IPS-18a (cell line): ENCODE results near the gene OR1F1.
"Not testable (repeated sequence)": the region's sequence is repeated elsewhere in the genome, so short reads cannot be mapped to it uniquely, and the experiment has no call there.

Source experiments
- H3K27ac ChIP-seq: one replicate; pipeline ENCODE4 v1.5.1; 2013; ENCODE audit warnings: low read length
- H3K27me3 ChIP-seq: one replicate; pipeline ENCODE4 v1.6.1; 2013; ENCODE audit warnings: mild to moderate bottlenecking, low read length; ENCODE audit not compliant: control insufficient read depth, insufficient read depth
- H3K36me3 ChIP-seq: one replicate; pipeline ENCODE4 v1.6.1; 2013; ENCODE audit warnings: low read depth, low read length; ENCODE audit not compliant: control insufficient read depth
- H3K4me1 ChIP-seq: one replicate; pipeline ENCODE4 v1.6.1; 2013; ENCODE audit warnings: low read depth, low read length; ENCODE audit not compliant: control insufficient read depth
- H3K4me3 ChIP-seq: one replicate; pipeline ENCODE4 v1.5.1; 2013; ENCODE audit warnings: low read length
- H3K9ac ChIP-seq: one replicate; pipeline ENCODE4 v1.6.1; 2013; ENCODE audit warnings: mild to moderate bottlenecking, low read length, moderate library complexity
- H3K9me3 ChIP-seq: one replicate; pipeline ENCODE4 v1.6.1; 2013; ENCODE audit warnings: low read depth, low read length; ENCODE audit not compliant: control insufficient read depth

The OR1F1 gene

DNA sequence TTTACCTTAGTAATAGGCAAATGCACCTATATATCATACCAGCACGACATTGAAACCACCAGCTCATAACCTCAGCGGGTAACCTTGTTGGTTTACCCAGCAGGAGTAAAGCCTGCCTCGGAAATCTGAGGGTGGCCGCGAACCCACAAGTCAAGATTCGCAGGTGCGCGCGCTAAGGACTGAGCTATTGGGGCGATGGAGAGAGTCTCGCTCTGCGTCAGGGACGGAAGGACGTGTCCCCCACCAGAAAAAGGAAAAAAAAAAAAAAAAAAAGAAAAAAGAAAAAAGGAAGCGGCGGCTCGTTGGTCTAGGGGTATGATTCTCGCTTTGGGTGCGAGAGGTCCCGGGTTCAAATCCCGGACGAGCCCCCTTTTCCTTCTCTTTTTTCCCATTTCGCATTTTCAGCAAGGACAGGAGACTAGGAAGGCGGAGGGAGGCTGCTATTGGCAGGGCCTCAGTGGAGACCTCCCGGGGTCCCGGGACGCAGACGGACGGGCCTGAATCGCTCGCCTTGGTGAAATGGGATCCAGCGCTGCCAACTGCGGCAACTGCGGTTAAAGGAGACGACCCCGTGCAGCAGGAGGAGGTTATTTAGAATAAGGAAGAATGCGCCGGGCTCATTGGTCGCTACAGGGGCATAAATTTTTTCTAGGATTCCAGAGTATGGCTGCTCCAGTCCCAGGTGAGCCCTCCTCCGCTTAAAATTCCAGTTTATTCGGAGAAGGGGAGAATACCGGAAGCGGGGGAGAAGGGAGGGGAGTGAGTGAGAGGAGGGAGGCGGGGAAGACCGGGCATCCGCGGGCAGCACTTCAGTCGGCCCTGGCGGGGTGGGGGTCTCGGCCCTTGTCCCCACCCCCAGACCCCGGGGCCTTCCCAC, at the start of gene OR1F1:
TSS of gene OR1F1 (plus strand) at position 407 of the 877 bp plus-strand sequence.
- Histone ChIP-seq H3K9ac (peak within 1 kb of the TSS; percentile 28), H3K27ac (no peak within 1 kb of the TSS), H3K4me3 (peak within 1 kb of the TSS; percentile 82), H3K36me3 (no peaks in the 10 kb centered on the region), H3K4me1 (peaks cover 16% of the 10 kb centered on the region), H3K9me3 (no peaks in the 10 kb centered on the region), H3K27me3 (peaks cover 61% of the 10 kb centered on the region)

DNA sequence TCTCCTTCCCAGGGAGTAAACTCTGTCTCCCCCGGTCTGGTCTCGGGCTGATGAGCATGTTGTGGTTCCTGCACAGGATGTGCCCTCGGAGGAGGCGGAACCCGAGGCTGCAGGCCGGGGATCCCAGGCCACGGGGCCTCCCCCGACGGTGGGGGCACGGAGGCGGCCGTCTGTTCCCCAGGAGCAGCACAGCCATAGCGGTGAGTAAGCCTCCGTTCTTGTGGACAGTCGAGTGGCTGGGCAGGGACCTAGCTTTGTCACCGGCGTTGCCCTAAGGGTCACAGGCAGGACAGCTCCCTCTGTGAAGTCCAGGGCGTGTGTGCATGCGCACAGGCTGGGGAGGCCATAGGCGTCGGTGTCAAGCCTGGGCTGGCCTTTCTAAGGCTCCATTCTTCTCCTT, 49.7 kb upstream of the OR1F1 start:
- Histone ChIP-seq H3K36me3 (no peaks in the 10 kb centered on the region), H3K4me1 (no peaks in the 10 kb centered on the region), H3K9me3 (no peaks in the 10 kb centered on the region), H3K9ac (no peak overlapping the region), H3K4me3 (no peak overlapping the region), H3K27ac (no peak overlapping the region), H3K27me3 (no peaks in the 10 kb centered on the region)

DNA sequence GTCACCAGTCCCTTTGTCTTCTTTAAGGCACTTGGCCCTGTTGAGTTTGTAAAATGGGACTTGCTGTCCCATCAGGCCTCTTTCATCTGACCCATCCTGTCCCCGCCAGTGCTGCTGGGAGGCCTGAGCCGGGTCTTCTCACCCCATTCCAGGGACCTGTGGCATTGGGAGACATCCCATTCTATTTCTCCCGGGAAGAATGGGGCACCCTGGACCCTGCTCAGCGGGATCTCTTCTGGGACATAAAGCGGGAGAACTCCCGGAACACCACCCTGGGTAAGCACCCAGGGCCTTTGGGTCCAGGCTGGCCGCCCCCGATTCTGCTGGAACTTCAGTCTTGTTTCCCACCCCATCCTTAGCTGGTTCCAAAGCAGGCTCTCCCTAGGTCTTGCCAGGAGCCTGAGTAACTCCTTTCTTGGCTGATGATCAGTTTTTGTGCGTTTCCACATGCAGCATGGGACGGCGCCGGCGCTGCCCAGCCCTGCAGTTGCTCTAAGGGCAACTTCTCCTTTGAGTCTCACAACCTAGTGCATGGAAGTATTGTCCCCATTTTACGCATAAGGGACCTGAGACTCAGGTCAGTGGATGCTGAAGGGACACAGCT, 49.1 kb upstream of the OR1F1 start:
- Histone ChIP-seq H3K27ac (no peak overlapping the region), H3K36me3 (no peaks in the 10 kb centered on the region), H3K4me1 (no peaks in the 10 kb centered on the region), H3K27me3 (no peaks in the 10 kb centered on the region), H3K9me3 (no peaks in the 10 kb centered on the region), H3K9ac (no peak overlapping the region), H3K4me3 (no peak overlapping the region)

DNA sequence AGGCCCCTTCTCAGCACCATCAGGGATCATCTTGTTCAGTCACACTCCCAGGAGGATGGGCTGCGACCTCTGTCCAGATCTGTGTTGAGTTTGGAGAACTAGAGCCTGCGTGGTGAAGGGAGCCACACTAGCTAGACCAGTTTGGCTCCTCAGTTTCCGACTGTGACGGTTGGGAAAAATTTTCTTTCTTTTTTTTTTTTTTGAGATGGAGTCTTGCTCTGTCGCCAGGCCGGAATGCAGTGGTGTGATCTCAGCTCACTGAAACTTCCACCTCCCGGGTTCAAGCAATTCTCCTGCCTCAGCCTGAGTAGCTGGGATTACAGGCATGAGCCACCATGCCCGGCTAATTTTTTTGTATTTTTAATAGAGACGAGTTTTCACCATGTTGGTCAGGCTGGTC, 48.4 kb upstream of the OR1F1 start:
- H3K4me1 ChIP-seq, H3K27me3 ChIP-seq, H3K9ac ChIP-seq, H3K27ac ChIP-seq, H3K36me3 ChIP-seq, H3K4me3 ChIP-seq, H3K9me3 ChIP-seq: not testable (repeated sequence)

DNA sequence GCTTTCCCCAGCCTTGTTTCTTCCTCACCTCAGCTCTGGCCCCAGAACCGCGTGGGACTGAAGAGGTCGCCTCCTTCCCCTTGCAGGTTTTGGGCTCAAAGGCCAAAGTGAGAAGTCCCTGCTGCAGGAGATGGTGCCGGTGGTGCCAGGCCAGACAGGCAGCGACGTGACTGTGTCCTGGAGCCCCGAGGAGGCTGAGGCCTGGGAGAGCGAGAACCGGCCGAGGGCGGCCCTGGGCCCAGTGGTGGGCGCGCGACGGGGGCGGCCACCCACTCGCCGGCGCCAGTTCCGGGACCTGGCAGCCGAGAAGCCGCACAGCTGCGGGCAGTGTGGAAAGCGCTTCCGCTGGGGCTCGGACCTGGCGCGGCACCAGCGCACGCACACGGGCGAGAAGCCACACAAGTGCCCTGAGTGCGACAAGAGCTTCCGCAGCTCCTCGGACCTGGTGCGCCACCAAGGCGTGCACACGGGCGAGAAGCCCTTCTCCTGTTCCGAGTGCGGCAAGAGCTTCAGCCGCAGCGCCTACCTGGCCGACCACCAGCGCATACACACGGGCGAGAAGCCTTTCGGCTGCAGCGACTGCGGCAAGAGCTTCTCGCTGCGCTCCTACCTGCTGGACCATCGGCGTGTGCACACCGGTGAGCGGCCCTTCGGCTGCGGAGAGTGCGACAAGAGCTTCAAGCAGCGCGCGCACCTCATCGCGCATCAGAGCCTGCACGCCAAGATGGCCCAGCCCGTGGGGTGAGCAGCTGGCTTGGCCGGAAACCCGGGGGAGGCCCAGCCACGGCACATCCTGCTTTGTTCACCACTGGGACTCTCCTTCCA, 47.2 kb upstream of the OR1F1 start:
- H3K4me1 ChIP-seq, result no peaks in the 10 kb centered on the region
- H3K9ac ChIP-seq, result no peak overlapping the region
- no peak overlapping the region for H3K27ac ChIP-seq
- no peaks in the 10 kb centered on the region for H3K27me3 ChIP-seq
- H3K9me3 ChIP-seq, result no peaks in the 10 kb centered on the region
- H3K4me3 ChIP-seq, result no peak overlapping the region
- H3K36me3 ChIP-seq, result no peaks in the 10 kb centered on the region

DNA sequence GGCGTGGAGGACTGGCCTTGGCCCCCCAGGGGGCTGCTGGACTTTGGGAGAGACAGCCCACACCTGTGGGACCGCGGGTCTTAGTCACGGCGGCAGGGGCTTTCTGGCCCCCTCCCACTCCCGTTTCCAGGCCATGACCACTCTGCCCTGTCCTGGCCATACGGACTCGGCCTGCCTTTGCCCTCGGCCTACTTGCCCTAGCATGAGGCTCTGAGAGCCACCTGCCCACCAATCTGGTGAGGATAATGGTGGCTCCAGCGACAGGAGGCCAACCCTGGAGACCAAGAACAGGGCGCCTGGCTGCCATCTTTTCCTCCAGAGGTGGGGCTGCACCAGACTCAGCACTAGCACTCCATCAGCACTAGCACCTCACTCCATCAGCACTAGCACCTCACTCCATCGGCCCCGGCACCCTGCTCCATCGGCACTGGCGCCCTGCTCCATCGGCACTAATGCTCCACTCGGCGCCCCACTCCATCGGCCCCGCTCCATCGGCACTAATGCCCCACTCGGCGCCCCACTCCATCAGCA, 46.2 kb upstream of the OR1F1 start:
- Histone ChIP-seq H3K27ac (no peak overlapping the region), H3K27me3 (no peaks in the 10 kb centered on the region), H3K9me3 (no peaks in the 10 kb centered on the region), H3K9ac (no peak overlapping the region), H3K4me1 (no peaks in the 10 kb centered on the region), H3K36me3 (no peaks in the 10 kb centered on the region), H3K4me3 (no peak overlapping the region)

DNA sequence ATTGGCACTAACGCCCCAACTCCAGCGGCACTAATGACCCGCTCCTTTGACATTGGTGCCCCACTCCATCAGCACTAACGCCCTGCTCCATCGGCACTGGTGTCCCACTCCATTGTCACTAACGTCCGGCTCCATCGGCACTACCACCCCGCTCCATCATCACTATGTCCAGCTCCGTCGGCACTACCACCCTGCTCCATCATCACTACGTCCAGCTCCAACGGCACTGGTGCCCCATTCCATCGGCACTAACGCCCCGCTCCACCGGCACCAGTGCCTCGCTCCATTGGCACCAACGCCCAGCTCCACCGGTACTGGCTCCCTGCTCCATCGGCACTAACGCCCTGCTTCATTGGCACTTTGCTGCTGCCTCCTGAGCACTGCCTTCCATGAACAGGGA, 45.7 kb upstream of the OR1F1 start:
- Histone ChIP-seq H3K36me3 (no peaks in the 10 kb centered on the region), H3K9me3 (no peaks in the 10 kb centered on the region), H3K27me3 (no peaks in the 10 kb centered on the region), H3K27ac (no peak overlapping the region), H3K4me3 (no peak overlapping the region), H3K4me1 (no peaks in the 10 kb centered on the region), H3K9ac (no peak overlapping the region)

DNA sequence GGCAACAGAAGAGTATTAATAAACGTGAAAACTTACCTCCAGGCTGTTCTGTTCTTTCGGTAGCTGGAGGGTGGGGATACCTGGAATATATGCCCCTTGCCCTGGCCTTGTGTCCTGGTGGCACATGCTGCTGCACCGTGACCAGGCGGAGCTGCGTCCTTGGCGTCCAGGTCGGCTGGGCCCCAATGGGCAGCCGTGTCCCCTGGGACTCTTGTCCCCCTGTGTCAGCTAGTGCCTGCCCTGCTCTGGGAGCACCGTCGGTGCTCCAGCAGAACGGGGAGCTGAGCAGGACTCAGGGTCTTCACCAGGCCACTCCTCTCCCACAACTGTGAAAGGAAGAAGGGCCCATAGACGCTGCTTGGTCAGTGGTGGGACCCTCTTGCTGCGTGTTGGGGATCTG, 45.2 kb upstream of the OR1F1 start:
- H3K27me3 ChIP-seq, result peaks cover 3% of the 10 kb centered on the region
- H3K4me3 ChIP-seq, result no peak overlapping the region
- no peak overlapping the region for H3K27ac ChIP-seq
- H3K9ac ChIP-seq, result no peak overlapping the region
- H3K36me3 ChIP-seq, result no peaks in the 10 kb centered on the region
- H3K9me3 ChIP-seq, result no peaks in the 10 kb centered on the region
- no peaks in the 10 kb centered on the region for H3K4me1 ChIP-seq

DNA sequence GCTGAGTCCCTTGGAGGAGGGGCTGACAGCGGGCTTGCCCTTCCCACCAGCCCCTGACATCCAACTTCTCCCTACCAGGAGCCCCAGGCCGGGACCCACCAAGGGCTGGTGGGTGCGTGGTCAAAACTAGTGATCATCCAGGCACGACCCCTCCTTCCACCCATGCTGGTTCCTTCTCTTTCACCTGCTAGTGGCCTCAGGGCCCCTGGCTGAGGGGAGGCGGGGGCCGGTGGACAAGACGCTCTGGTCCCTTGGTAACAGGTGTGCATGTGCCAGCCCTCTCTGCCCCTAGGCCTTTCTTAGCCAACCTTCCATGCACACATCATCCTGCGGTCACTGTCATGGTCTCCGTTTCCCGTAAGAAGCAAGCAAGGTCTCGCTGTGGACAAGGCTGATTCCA, 44.8 kb upstream of the OR1F1 start:
- H3K9ac ChIP-seq, result no peak overlapping the region
- H3K4me3 ChIP-seq, result no peak overlapping the region
- H3K36me3 ChIP-seq, result no peaks in the 10 kb centered on the region
- H3K4me1 ChIP-seq, result no peaks in the 10 kb centered on the region
- H3K27ac ChIP-seq, result no peak overlapping the region
- H3K9me3 ChIP-seq, result no peaks in the 10 kb centered on the region
- peaks cover 8% of the 10 kb centered on the region for H3K27me3 ChIP-seq

DNA sequence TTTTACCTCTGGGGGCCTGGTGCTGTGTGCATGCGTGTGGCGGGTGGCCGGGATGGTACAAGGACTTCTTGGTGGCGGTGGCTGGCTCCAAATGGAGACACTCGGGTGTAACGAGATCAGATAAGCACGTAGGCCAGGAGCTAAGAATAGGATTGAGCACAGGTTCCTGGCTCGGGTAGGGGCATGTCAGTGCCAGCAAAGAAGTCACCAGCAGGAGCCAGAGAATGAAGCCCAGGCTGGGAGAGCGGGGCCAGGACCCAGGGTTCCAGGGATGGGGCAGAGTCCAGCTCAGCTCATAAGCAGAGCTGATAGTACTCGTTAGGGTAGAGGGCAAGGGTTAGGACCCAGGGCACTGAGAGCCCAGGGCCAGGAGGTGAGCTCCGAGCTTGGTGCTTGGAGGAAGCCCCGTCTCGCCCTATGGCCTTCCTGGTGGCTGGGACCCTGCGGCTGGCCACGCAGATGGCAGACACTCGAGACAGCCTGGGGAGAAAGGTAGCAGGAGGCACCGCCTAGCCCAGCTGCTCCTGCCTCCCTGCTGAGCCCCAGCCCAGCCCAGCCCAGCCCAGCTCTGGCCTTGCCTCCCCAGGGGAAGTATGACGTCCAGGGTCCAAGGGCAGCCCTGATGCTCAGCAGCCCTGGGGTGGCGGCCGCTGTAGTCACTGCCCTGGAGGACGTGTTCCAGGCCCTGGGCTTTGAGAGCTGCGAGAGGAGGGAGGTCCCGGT, 44.2 kb upstream of the OR1F1 start:
- Histone ChIP-seq H3K4me1 (no peaks in the 10 kb centered on the region), H3K4me3 (no peak overlapping the region), H3K9me3 (no peaks in the 10 kb centered on the region), H3K27ac (no peak overlapping the region), H3K36me3 (no peaks in the 10 kb centered on the region), H3K9ac (no peak overlapping the region), H3K27me3 (peaks cover 13% of the 10 kb centered on the region)
